Measurements from ENCODE around the gene IGF2BP2.

- TF ChIP-seq POLR2A (IDR thresholded peaks at IDR 0.05; ENCODE audit: low read length) (no peak), GATA1 (IDR thresholded peaks at IDR 0.05; ENCODE audit: low read depth, low read length) (no peak)
Measured at GRCh38 chr3:185864767-185865166, 39.9 kb upstream of the IGF2BP2 start.
